Measurements from ENCODE around the gene MARS1. TPM values are rescaled to one million over a fixed set of nuclear protein-coding genes. Genes with fewer than 3 reads are reported as not detected.

Gene MARS1
- total RNA-seq, 2 donors from 2014 or later: 90.3 to 195 TPM

DNA sequence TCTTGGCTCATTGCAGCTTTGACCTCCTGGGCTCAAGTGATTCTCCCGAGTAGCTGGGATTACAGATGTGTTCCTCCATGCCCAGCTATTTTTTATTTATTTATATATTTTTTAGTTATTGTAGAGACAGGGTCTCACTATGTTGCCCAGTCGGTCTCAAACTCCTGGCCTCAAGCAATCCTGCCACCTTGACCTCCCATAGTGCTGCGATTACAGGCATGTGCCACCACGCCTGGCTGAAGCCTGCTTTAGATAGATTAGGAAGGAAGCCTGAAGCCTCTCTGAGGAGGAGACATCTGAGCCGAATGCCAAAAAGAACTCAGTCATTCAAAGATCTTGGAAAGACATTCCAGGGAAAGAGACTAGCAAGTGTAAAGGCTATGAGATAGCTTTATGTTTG, 43.1 kb upstream of the MARS1 start:
- Histone ChIP-seq H3K36me3 (no peaks in the 10 kb centered on the region), H3K4me1 (no peaks in the 10 kb centered on the region), H3K27me3 (no peaks in the 10 kb centered on the region), H3K4me3 (no peak overlapping the region), H3K9ac (ENCODE audit: low read depth in 2 of 2, low read length in 2 of 2) (no peak overlapping the region), H3K9me3 (no peaks in the 10 kb centered on the region), H3K27ac (no peak overlapping the region)
- no peak for DNase-seq
- no peak for TF ChIP-seq CTCF (IDR thresholded peaks at IDR 0.05)
- intact Hi-C loops (cut with DNase I): no loop called here

GRCh38 chr12:57446292-57446960, 41.4 kb upstream of the MARS1 start:
- intact Hi-C loops (cut with DNase I): no loop called here
- H3K4me1 ChIP-seq: no peaks in the 10 kb centered on the region

GRCh38 chr12:57448669-57449068, 39.2 kb upstream of the MARS1 start:
- no peak overlapping the region for H3K4me3 ChIP-seq
- no peak for TF ChIP-seq CTCF (IDR thresholded peaks at IDR 0.05)
- no peak overlapping the region for H3K9ac ChIP-seq (ENCODE audit: low read depth in 2 of 2, low read length in 2 of 2)
- no peaks in the 10 kb centered on the region for H3K36me3 ChIP-seq
- H3K4me1 ChIP-seq: no peaks in the 10 kb centered on the region
- no peaks in the 10 kb centered on the region for H3K9me3 ChIP-seq
- no peak for DNase-seq
- H3K27me3 ChIP-seq: no peaks in the 10 kb centered on the region
- intact Hi-C loops (cut with DNase I): no loop called here
- H3K27ac ChIP-seq: no peak overlapping the region

More at GRCh38 chr12:57446292-57446960, 41.4 kb upstream of the MARS1 start:
- TF ChIP-seq CTCF (IDR thresholded peaks at IDR 0.05): no peak
- no peak for DNase-seq
- no peak overlapping the region for H3K9ac ChIP-seq (ENCODE audit: low read depth in 2 of 2, low read length in 2 of 2)
- H3K9me3 ChIP-seq: no peaks in the 10 kb centered on the region
- H3K36me3 ChIP-seq: no peaks in the 10 kb centered on the region
- H3K27ac ChIP-seq: no peak overlapping the region
- no peak overlapping the region for H3K4me3 ChIP-seq
- H3K27me3 ChIP-seq: no peaks in the 10 kb centered on the region

DNA sequence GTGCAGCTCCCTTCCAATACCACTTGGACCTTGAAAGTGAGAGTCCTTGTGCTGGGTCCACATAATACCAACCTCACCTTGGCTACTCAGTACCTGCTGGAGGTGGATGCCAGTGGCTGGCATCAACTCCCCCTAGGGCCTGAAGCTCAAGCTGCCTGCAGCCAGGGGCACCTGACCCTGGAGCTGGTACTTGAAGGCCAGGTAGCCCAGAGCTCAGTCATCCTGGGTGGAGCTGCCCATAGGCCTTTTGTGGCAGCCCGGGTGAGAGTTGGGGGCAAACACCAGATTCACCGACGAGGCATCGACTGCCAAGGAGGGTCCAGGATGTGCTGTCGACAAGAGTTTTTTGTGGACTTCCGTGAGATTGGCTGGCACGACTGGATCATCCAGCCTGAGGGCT, 38.5 kb upstream of the MARS1 start:
- Histone ChIP-seq H3K9ac (ENCODE audit: low read depth in 2 of 2, low read length in 2 of 2) (no peak overlapping the region), H3K4me3 (no peak overlapping the region), H3K9me3 (no peaks in the 10 kb centered on the region), H3K27me3 (no peaks in the 10 kb centered on the region), H3K27ac (no peak overlapping the region), H3K36me3 (no peaks in the 10 kb centered on the region), H3K4me1 (no peaks in the 10 kb centered on the region)
- TF ChIP-seq CTCF (IDR thresholded peaks at IDR 0.05): no peak
- no peak for DNase-seq
- intact Hi-C loops (cut with DNase I): no loop called here

GRCh38 chr12:57450057-57450456, 37.8 kb upstream of the MARS1 start:
- Histone ChIP-seq H3K9ac (ENCODE audit: low read depth in 2 of 2, low read length in 2 of 2) (no peak overlapping the region), H3K27me3 (no peaks in the 10 kb centered on the region), H3K9me3 (no peaks in the 10 kb centered on the region), H3K4me3 (no peak overlapping the region), H3K36me3 (no peaks in the 10 kb centered on the region), H3K27ac (no peak overlapping the region), H3K4me1 (no peaks in the 10 kb centered on the region)
- DNase-seq: no peak
- intact Hi-C loops (cut with DNase I): loop anchor here (5.0 kb wide), 1 partner anchor 188 kb away; no protein-coding TSS in a partner anchor
- no peak for TF ChIP-seq CTCF (IDR thresholded peaks at IDR 0.05)

Data from colonic mucosa (tissue), 4 donors.